ENCODE measurements around the gene TRPV4. TPM values are rescaled to one million over a fixed set of nuclear protein-coding genes. Genes with fewer than 3 reads are reported as not detected.
"Not testable (repeated sequence)": the region's sequence is repeated elsewhere in the genome, so short reads cannot be mapped to it uniquely, and the experiment has no call there.

The TRPV4 gene
- polyA plus RNA-seq, 2 donors = 6.7 to 10.7 TPM

- Histone ChIP-seq H3K9me3 (ENCODE audit: control insufficient read depth in 2 of 2, insufficient read depth in 1 of 2, low read depth in 1 of 2, low read length in 1 of 2) (no peaks in the 10 kb centered on the region), H3K4me1 (ENCODE audit: control insufficient read depth in 2 of 2, insufficient read depth in 2 of 2, low read length in 1 of 2) (peaks cover 2 to 25% of the 10 kb centered on the region in 2 donors), H3K36me3 (ENCODE audit: control insufficient read depth in 2 of 2, insufficient read depth in 2 of 2, low read length in 1 of 2) (peaks cover 7 to 10% of the 10 kb centered on the region in 2 donors), H3K27ac (ENCODE audit: low read depth in 2 of 2, low read length in 1 of 2) (peak overlapping the region; percentile 83 to 89), H3K4me3 (ENCODE audit: low read depth in 1 of 2, low read length in 2 of 2) (no peak overlapping the region), H3K27me3 (ENCODE audit: control insufficient read depth in 1 of 2, insufficient read depth in 2 of 2, low read length in 2 of 2) (no peaks in the 10 kb centered on the region)
These were observed 43.2 kb upstream of the TRPV4 start for GRCh38 chr12:109876406-109876805.

GRCh38 chr12:109875572-109876131 lies 42.5 kb upstream of the TRPV4 start:
- Histone ChIP-seq H3K27ac (ENCODE audit: low read depth in 2 of 2, low read length in 1 of 2) (peak overlapping the region; percentile 83 to 89), H3K36me3 (ENCODE audit: control insufficient read depth in 2 of 2, insufficient read depth in 2 of 2, low read length in 1 of 2) (peaks cover 7 to 10% of the 10 kb centered on the region in 2 donors), H3K9me3 (ENCODE audit: control insufficient read depth in 2 of 2, insufficient read depth in 1 of 2, low read depth in 1 of 2, low read length in 1 of 2) (no peaks in the 10 kb centered on the region), H3K27me3 (ENCODE audit: control insufficient read depth in 1 of 2, insufficient read depth in 2 of 2, low read length in 2 of 2) (no peaks in the 10 kb centered on the region), H3K4me1 (ENCODE audit: control insufficient read depth in 2 of 2, insufficient read depth in 2 of 2, low read length in 1 of 2) (peaks cover 2 to 22% of the 10 kb centered on the region in 2 donors), H3K4me3 (ENCODE audit: low read depth in 1 of 2, low read length in 2 of 2) (no peak overlapping the region)
- 56 to 59% methylated on average over 6 of the region's 6 CpGs for WGBS, 2 donors

GRCh38 chr12:109873653-109874052 lies 40.5 kb upstream of the TRPV4 start:
- Histone ChIP-seq H3K36me3 (ENCODE audit: control insufficient read depth in 2 of 2, insufficient read depth in 2 of 2, low read length in 1 of 2) (peaks cover 7 to 10% of the 10 kb centered on the region in 2 donors), H3K27me3 (ENCODE audit: control insufficient read depth in 1 of 2, insufficient read depth in 2 of 2, low read length in 2 of 2) (no peaks in the 10 kb centered on the region), H3K9me3 (ENCODE audit: control insufficient read depth in 2 of 2, insufficient read depth in 1 of 2, low read depth in 1 of 2, low read length in 1 of 2) (no peaks in the 10 kb centered on the region), H3K4me1 (ENCODE audit: control insufficient read depth in 2 of 2, insufficient read depth in 2 of 2, low read length in 1 of 2) (peaks cover 2 to 22% of the 10 kb centered on the region in 2 donors), H3K4me3 (ENCODE audit: low read depth in 1 of 2, low read length in 2 of 2) (no peak overlapping the region), H3K27ac (ENCODE audit: low read depth in 2 of 2, low read length in 1 of 2) (peak overlapping the region; percentile 66 to 90)
- 75 to 77% methylated on average over 6 of the region's 6 CpGs for WGBS, 2 donors

GRCh38 chr12:109871668-109872314 lies 38.6 kb upstream of the TRPV4 start:
- peak overlapping the region; percentile 63 to 87 for H3K27ac ChIP-seq (ENCODE audit: low read depth in 2 of 2, low read length in 1 of 2)
- peaks cover 7 to 10% of the 10 kb centered on the region in 2 donors for H3K36me3 ChIP-seq (ENCODE audit: control insufficient read depth in 2 of 2, insufficient read depth in 2 of 2, low read length in 1 of 2)
- H3K9me3 ChIP-seq (ENCODE audit: control insufficient read depth in 2 of 2, insufficient read depth in 1 of 2, low read depth in 1 of 2, low read length in 1 of 2) = no peaks in the 10 kb centered on the region
- 61 to 62% methylated on average over 7 of the region's 7 CpGs for WGBS, 2 donors
- no peak overlapping the region for H3K4me3 ChIP-seq (ENCODE audit: low read depth in 1 of 2, low read length in 2 of 2)
- H3K27me3 ChIP-seq (ENCODE audit: control insufficient read depth in 1 of 2, insufficient read depth in 2 of 2, low read length in 2 of 2) = no peaks in the 10 kb centered on the region
- peaks cover 2 to 17% of the 10 kb centered on the region in 2 donors for H3K4me1 ChIP-seq (ENCODE audit: control insufficient read depth in 2 of 2, insufficient read depth in 2 of 2, low read length in 1 of 2)

GRCh38 chr12:109870648-109871047 lies 37.5 kb upstream of the TRPV4 start:
- H3K4me1 ChIP-seq (ENCODE audit: control insufficient read depth in 2 of 2, insufficient read depth in 2 of 2, low read length in 1 of 2) = peaks cover 2 to 17% of the 10 kb centered on the region in 2 donors

GRCh38 chr12:109868182-109869051 lies 35.2 kb upstream of the TRPV4 start:
- Histone ChIP-seq H3K27ac (ENCODE audit: low read depth in 2 of 2, low read length in 1 of 2) (peak overlapping the region; percentile 68 to 96), H3K36me3 (ENCODE audit: control insufficient read depth in 2 of 2, insufficient read depth in 2 of 2, low read length in 1 of 2) (peaks cover 7 to 8% of the 10 kb centered on the region in 2 donors), H3K4me3 (ENCODE audit: low read depth in 1 of 2, low read length in 2 of 2) (no peak overlapping the region), H3K27me3 (ENCODE audit: control insufficient read depth in 1 of 2, insufficient read depth in 2 of 2, low read length in 2 of 2) (no peaks in the 10 kb centered on the region), H3K4me1 (ENCODE audit: control insufficient read depth in 2 of 2, insufficient read depth in 2 of 2, low read length in 1 of 2) (peaks cover 0 to 20% of the 10 kb centered on the region in 2 donors), H3K9me3 (ENCODE audit: control insufficient read depth in 2 of 2, insufficient read depth in 1 of 2, low read depth in 1 of 2, low read length in 1 of 2) (no peaks in the 10 kb centered on the region)
- 57 to 68% methylated on average over 9 of the region's 9 CpGs for WGBS, 2 donors

More at GRCh38 chr12:109870648-109871047, 37.5 kb upstream of the TRPV4 start:
- Histone ChIP-seq H3K27me3 (ENCODE audit: control insufficient read depth in 1 of 2, insufficient read depth in 2 of 2, low read length in 2 of 2) (no peaks in the 10 kb centered on the region), H3K27ac (ENCODE audit: low read depth in 2 of 2, low read length in 1 of 2) (peak overlapping the region; percentile 69 to 75), H3K4me3 (ENCODE audit: low read depth in 1 of 2, low read length in 2 of 2) (no peak overlapping the region), H3K9me3 (ENCODE audit: control insufficient read depth in 2 of 2, insufficient read depth in 1 of 2, low read depth in 1 of 2, low read length in 1 of 2) (no peaks in the 10 kb centered on the region), H3K36me3 (ENCODE audit: control insufficient read depth in 2 of 2, insufficient read depth in 2 of 2, low read length in 1 of 2) (peaks cover 7 to 10% of the 10 kb centered on the region in 2 donors)
- 63 to 76% methylated on average over 2 of the region's 2 CpGs for WGBS, 2 donors

- Histone ChIP-seq H3K36me3 (ENCODE audit: control insufficient read depth in 2 of 2, insufficient read depth in 2 of 2, low read length in 1 of 2) (peaks cover 0 to 14% of the 10 kb centered on the region in 2 donors), H3K4me1 (ENCODE audit: control insufficient read depth in 2 of 2, insufficient read depth in 2 of 2, low read length in 1 of 2) (peaks cover 0 to 22% of the 10 kb centered on the region in 2 donors), H3K27ac (ENCODE audit: low read depth in 2 of 2, low read length in 1 of 2) (peak overlapping the region; percentile 88 to 95), H3K9me3 (ENCODE audit: control insufficient read depth in 2 of 2, insufficient read depth in 1 of 2, low read depth in 1 of 2, low read length in 1 of 2) (no peaks in the 10 kb centered on the region), H3K4me3 (ENCODE audit: low read depth in 1 of 2, low read length in 2 of 2) (no peak overlapping the region), H3K27me3 (ENCODE audit: control insufficient read depth in 1 of 2, insufficient read depth in 2 of 2, low read length in 2 of 2) (no peaks in the 10 kb centered on the region)
- WGBS, 2 donors = 50 to 53% methylated on average over 3 of the region's 3 CpGs
These were observed 31.7 kb upstream of the TRPV4 start for GRCh38 chr12:109864916-109865315.

GRCh38 chr12:109863847-109864712 lies 30.9 kb upstream of the TRPV4 start:
- Histone ChIP-seq H3K4me1 (ENCODE audit: control insufficient read depth in 2 of 2, insufficient read depth in 2 of 2, low read length in 1 of 2) (peaks cover 0 to 22% of the 10 kb centered on the region in 2 donors), H3K4me3 (ENCODE audit: low read depth in 1 of 2, low read length in 2 of 2) (no peak overlapping the region), H3K9me3 (ENCODE audit: control insufficient read depth in 2 of 2, insufficient read depth in 1 of 2, low read depth in 1 of 2, low read length in 1 of 2) (no peaks in the 10 kb centered on the region), H3K36me3 (ENCODE audit: control insufficient read depth in 2 of 2, insufficient read depth in 2 of 2, low read length in 1 of 2) (peaks cover 0 to 14% of the 10 kb centered on the region in 2 donors), H3K27me3 (ENCODE audit: control insufficient read depth in 1 of 2, insufficient read depth in 2 of 2, low read length in 2 of 2) (no peaks in the 10 kb centered on the region), H3K27ac (ENCODE audit: low read depth in 2 of 2, low read length in 1 of 2) (peak overlapping the region; percentile 95 to 98)
- 60 to 67% methylated on average over 9 of the region's 9 CpGs for WGBS, 2 donors

- H3K27me3 ChIP-seq (ENCODE audit: control insufficient read depth in 1 of 2, insufficient read depth in 2 of 2, low read length in 2 of 2); H3K4me3 ChIP-seq (ENCODE audit: low read depth in 1 of 2, low read length in 2 of 2); H3K9me3 ChIP-seq (ENCODE audit: control insufficient read depth in 2 of 2, insufficient read depth in 1 of 2, low read depth in 1 of 2, low read length in 1 of 2): not testable (repeated sequence)
- Histone ChIP-seq H3K4me1 (ENCODE audit: control insufficient read depth in 2 of 2, insufficient read depth in 2 of 2, low read length in 1 of 2) (peaks cover 0 to 20% of the 10 kb centered on the region in 2 donors), H3K27ac (ENCODE audit: low read depth in 2 of 2, low read length in 1 of 2) (peak overlapping the region in 1 of 2 donors; percentile 43), H3K36me3 (ENCODE audit: control insufficient read depth in 2 of 2, insufficient read depth in 2 of 2, low read length in 1 of 2) (peaks cover 8 to 27% of the 10 kb centered on the region in 2 donors)
- 86 to 87% methylated on average over 9 of the region's 9 CpGs for WGBS, 2 donors
These were observed 29.3 kb upstream of the TRPV4 start for GRCh38 chr12:109862491-109862890.
